HL-60 (cell line): ENCODE measurements around the gene AKR1B15.

Source experiments
- DNase-seq, 2 experiments: peaks; one replicate each; pipeline ENCODE4 v3.0.0-alpha.2; 2010 to 2020; ENCODE audit warnings: low read depth in 1 of 2, low spot score in 1 of 2
- H3K27ac ChIP-seq: fragments of 250-450 bp; sonication (Bioruptor Pico); replicated peaks from 2 replicates; pipeline ENCODE4 v1.5.1; 2020; ENCODE audit warnings: mild to moderate bottlenecking, moderate library complexity
- H3K27me3 ChIP-seq: fragments of 250-450 bp; sonication (Bioruptor Pico); 2 replicates; pipeline ENCODE4 v1.5.1; 2021; ENCODE audit warnings: mild to moderate bottlenecking, moderate library complexity; ENCODE audit not compliant: insufficient read depth, poor library complexity, severe bottlenecking
- H3K4me3 ChIP-seq: replicated peaks from 2 replicates; pipeline ENCODE4 v1.5.1; 2011; ENCODE audit warnings: mild to moderate bottlenecking, control low read depth, low read length; ENCODE audit not compliant: insufficient read depth
- CTCF ChIP-seq: IDR thresholded peaks from one replicate; pipeline ENCODE4 v1.5.1; 2011; ENCODE audit warnings: low read length, control low read depth, inconsistent platforms; ENCODE audit not compliant: insufficient read depth
- GABPA ChIP-seq: IDR thresholded peaks from 2 replicates; pipeline ENCODE4 v1.6.1; 2012; ENCODE audit warnings: low read depth
- POLR2AphosphoS5 ChIP-seq: IDR thresholded peaks from 2 replicates; pipeline ENCODE4 v1.6.1; 2012; ENCODE audit warnings: low read depth
- SPI1 ChIP-seq: IDR thresholded peaks from 2 replicates; pipeline ENCODE4 v1.6.1; 2012; ENCODE audit warnings: low read depth, mild to moderate bottlenecking, borderline replicate concordance
- TF ChIP-seq, protein P1 (sequence below): IDR thresholded peaks from 2 replicates; pipeline ENCODE4 v1.6.1; 2012; ENCODE audit warnings: low read depth; ENCODE audit not compliant: insufficient replicate concordance

The AKR1B15 gene

DNA sequence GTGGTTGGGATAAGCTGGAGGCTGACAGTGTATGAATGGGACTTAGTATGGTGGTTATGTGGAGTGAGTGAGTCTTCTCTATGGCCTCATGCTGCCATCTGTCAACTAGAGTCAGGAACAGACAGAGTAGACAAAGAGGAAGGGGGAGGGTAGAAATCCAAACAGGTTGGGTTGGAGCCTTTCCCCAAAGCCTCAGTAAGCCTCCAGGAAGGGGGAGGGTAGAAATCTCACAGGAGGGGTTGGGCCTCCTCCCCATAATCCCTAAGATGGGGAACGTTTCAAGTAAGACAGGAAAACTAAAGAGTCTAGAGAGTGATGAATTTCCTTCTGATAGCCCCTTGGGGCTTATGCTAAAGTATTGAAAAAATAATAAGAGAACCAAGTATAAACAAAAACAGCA lies 2.0 kb upstream of the AKR1B15 start:
- no peak overlapping the region for H3K27ac ChIP-seq
- H3K4me3 ChIP-seq, result no peak overlapping the region
- no peak for TF ChIP-seq GABPA
- no peak for TF ChIP-seq POLR2AphosphoS5
- TF ChIP-seq SPI1, result no peak
- TF ChIP-seq CTCF, result no peak
- TF ChIP-seq, protein P1, sequence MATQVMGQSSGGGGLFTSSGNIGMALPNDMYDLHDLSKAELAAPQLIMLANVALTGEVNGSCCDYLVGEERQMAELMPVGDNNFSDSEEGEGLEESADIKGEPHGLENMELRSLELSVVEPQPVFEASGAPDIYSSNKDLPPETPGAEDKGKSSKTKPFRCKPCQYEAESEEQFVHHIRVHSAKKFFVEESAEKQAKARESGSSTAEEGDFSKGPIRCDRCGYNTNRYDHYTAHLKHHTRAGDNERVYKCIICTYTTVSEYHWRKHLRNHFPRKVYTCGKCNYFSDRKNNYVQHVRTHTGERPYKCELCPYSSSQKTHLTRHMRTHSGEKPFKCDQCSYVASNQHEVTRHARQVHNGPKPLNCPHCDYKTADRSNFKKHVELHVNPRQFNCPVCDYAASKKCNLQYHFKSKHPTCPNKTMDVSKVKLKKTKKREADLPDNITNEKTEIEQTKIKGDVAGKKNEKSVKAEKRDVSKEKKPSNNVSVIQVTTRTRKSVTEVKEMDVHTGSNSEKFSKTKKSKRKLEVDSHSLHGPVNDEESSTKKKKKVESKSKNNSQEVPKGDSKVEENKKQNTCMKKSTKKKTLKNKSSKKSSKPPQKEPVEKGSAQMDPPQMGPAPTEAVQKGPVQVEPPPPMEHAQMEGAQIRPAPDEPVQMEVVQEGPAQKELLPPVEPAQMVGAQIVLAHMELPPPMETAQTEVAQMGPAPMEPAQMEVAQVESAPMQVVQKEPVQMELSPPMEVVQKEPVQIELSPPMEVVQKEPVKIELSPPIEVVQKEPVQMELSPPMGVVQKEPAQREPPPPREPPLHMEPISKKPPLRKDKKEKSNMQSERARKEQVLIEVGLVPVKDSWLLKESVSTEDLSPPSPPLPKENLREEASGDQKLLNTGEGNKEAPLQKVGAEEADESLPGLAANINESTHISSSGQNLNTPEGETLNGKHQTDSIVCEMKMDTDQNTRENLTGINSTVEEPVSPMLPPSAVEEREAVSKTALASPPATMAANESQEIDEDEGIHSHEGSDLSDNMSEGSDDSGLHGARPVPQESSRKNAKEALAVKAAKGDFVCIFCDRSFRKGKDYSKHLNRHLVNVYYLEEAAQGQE, result no peak
- H3K27me3 ChIP-seq, result no peaks in the 10 kb centered on the region
- no peak for DNase-seq

GRCh38 chr7:134547397-134548054 lies 1.4 kb upstream of the AKR1B15 start:
- Histone ChIP-seq H3K4me3 (no peak overlapping the region), H3K27ac (no peak overlapping the region), H3K27me3 (no peaks in the 10 kb centered on the region)
- DNase-seq, result peak; percentile 7 to 48
- TF ChIP-seq CTCF, result peak; percentile 64
- 0 out of 2 replicates have a peak, but pooled peaks have one; percentile 22 for TF ChIP-seq SPI1
- TF ChIP-seq, protein P1, result no peak

DNA sequence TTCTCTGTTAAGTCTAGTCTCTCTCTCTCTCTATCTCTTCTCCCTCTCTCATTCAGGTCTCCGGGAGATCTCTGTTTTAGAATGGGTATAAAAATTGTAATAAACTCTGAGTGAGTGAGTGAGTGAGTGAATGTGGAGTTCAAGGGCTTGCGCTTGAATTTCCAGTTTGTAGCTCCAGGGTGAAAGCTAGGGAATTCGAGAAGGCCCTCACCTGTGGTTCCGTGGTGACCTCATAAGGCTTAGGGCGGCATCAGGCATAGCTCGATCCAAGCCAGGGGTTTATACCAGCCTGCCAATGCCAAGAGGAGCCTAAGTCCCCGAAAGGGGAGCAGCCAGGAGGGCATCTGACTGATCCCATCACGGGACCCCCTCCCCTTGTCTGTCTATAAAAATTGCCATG lies 456 bp downstream of the AKR1B15 start:
- no peak for DNase-seq
- TF ChIP-seq GABPA (no peak), SPI1 (no peak), CTCF (no peak), POLR2AphosphoS5 (no peak)
- TF ChIP-seq, protein P1, result no peak
- H3K27ac ChIP-seq, result no peak overlapping the region
- H3K27me3 ChIP-seq, result no peaks in the 10 kb centered on the region
- H3K4me3 ChIP-seq, result no peak overlapping the region
